Activated CD4-positive, alpha-beta memory T cell treated with anti-CD3 and anti-CD28 coated beads, Interleukin-2, amount 10 ng/mL, durations not matched to agents 7 days and 5 days (primary cell): Measurements from ENCODE around the gene ZNFX1. TPM values are rescaled to one million over a fixed set of nuclear protein-coding genes. Genes with fewer than 3 reads are reported as not detected.

Source experiments
- CTCF ChIA-PET: fragments of 350-600 bp; sonication (Branson Sonifier 250); formaldehyde crosslinking; loops from one replicate; lab custom pipeline; 2021; ENCODE audit warnings: antibody characterized with exemption, inconsistent platforms; lab: Charles Lee
- POLR2A ChIA-PET: fragments of 350-600 bp; sonication (Branson Sonifier 250); formaldehyde crosslinking; loops from one replicate; lab custom pipeline; 2021; ENCODE audit warnings: antibody characterized with exemption; lab: Charles Lee
- DNase-seq: peaks from one replicate; pipeline ENCODE4 v3.0.0-alpha.2; 2020
- H3K27ac Mint-ChIP-seq: one replicate; pipeline ENCODE4 v1.8.0; 2021; ENCODE audit warnings: mild to moderate bottlenecking, mixed read lengths
- H3K27me3 Mint-ChIP-seq: one replicate; pipeline ENCODE4 v1.8.0; 2021; ENCODE audit warnings: mixed read lengths
- H3K36me3 Mint-ChIP-seq: one replicate; pipeline ENCODE4 v1.8.0; 2021; ENCODE audit warnings: low read depth, mixed read lengths
- H3K4me1 Mint-ChIP-seq: one replicate; pipeline ENCODE4 v1.8.0; 2021; ENCODE audit warnings: mixed read lengths
- H3K4me3 Mint-ChIP-seq: one replicate; pipeline ENCODE4 v1.8.0; 2021; ENCODE audit warnings: mild to moderate bottlenecking, mixed read lengths
- H3K9me3 Mint-ChIP-seq: one replicate; pipeline ENCODE4 v1.8.0; 2021; ENCODE audit warnings: mixed read lengths
- total RNA-seq, 2 experiments: library from RNA; stranded (reverse); gene quantifications; one replicate each; pipeline ENCODE4 v1.2.3, GENCODE V29; 2021

ZNFX1 gene
- total RNA-seq, 2 experiments from 2014 or later, result 88.7 to 89.5 TPM

DNA sequence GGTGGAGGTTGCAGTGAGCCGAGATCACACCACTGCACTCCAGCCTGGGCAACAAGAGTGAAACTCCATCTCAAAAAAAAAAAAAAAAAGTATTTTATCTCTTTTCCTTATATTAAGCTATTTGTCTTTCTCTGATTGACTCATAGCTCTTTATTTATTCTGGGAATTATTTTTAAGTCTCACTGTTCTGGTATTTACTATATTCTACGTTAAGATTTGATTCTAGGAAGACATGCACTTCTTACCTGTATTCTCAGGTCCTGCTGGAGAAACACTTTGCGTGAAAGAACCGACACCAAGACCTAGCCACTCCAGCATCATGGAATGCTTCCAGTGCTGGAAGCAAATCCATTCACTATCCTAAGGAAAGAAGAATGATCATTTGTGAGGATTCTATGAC is 17.6 kb downstream of the ZNFX1 start:
- CTCF ChIA-PET, result interaction anchor here (1.2 to 1.6 kb wide), 2 partner anchors 14 to 16 kb away, joined by 4 to 9 read pairs; no protein-coding TSS in a partner anchor
- Mint-ChIP-seq H3K9me3 (no peaks in the 10 kb centered on the region), H3K4me3 (no peak overlapping the region), H3K27ac (peak overlapping the region; percentile 14), H3K36me3 (peaks cover 85% of the 10 kb centered on the region), H3K4me1 (peaks cover 26% of the 10 kb centered on the region), H3K27me3 (no peaks in the 10 kb centered on the region)
- POLR2A ChIA-PET, result interaction anchor here (0.8 to 1.4 kb wide), 5 partner anchors 10 to 23 kb away, joined by 3 read pairs; no protein-coding TSS in a partner anchor
- no peak for DNase-seq

DNA sequence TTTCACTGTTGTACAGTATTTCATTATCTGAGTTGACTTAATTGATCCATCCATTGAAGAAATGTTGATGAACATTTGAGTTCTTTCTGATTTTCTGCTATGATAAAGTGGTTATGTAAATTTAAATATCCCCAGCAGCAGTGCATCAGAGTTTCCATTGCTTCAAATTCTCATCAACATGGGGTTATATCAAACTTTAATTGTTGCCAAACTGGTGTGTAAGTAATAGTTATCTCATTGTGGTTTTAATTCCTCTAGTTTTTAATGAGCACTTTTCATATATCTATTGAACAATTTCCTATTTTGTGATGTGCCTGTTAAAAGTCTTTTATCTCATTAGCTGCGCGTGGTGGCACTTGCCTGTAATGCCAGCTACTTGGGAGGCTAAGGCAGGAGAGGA is 18.1 kb downstream of the ZNFX1 start:
- CTCF ChIA-PET, result interaction anchor here (1.2 to 1.6 kb wide), 2 partner anchors 14 to 16 kb away, joined by 4 to 9 read pairs; no protein-coding TSS in a partner anchor
- H3K9me3 Mint-ChIP-seq, result no peaks in the 10 kb centered on the region
- DNase-seq, result no peak

DNA sequence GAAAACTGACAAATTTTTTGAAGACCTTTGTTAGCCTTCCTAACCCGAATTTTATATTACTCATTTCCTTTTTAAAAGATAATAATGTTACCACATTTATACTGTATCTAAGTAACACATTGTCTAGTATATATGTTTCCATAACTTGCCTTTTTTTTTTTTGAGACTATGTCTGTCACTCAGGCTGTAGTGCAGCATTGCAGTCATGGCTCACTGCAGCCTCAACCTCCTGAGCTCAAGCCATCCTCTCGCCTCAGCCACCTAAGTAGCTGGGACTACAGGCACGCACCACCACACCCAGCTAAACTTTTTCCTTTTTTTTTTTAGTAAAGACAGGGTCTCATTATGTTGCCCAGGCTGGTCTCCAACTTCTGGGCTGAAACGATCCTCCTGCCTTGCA is 18.6 kb downstream of the ZNFX1 start:
- Mint-ChIP-seq H3K4me1 (peaks cover 20% of the 10 kb centered on the region), H3K9me3 (no peaks in the 10 kb centered on the region), H3K36me3 (peaks cover 83% of the 10 kb centered on the region), H3K4me3 (no peak overlapping the region), H3K27ac (no peak overlapping the region), H3K27me3 (no peaks in the 10 kb centered on the region)
- POLR2A ChIA-PET, result interaction anchor here (1.0 to 2.1 kb wide), 3 partner anchors 8 to 13 kb away, joined by 3 to 6 read pairs (median 3); no protein-coding TSS in a partner anchor
- CTCF ChIA-PET, result interaction anchor here (1.6 kb wide), 1 partner anchor 13 kb away, joined by 9 read pairs; no protein-coding TSS in a partner anchor
- DNase-seq, result no peak

More for the DNA sequence above, 18.1 kb downstream of the ZNFX1 start:
- peaks cover 84% of the 10 kb centered on the region for H3K36me3 Mint-ChIP-seq
- POLR2A ChIA-PET, result interaction anchor here (0.8 to 2.1 kb wide), 6 partner anchors 7 to 22 kb away, joined by 3 to 6 read pairs (median 3); no protein-coding TSS in a partner anchor
- H3K27me3 Mint-ChIP-seq, result no peaks in the 10 kb centered on the region
- no peak overlapping the region for H3K27ac Mint-ChIP-seq
- peaks cover 22% of the 10 kb centered on the region for H3K4me1 Mint-ChIP-seq
- H3K4me3 Mint-ChIP-seq, result no peak overlapping the region

DNA sequence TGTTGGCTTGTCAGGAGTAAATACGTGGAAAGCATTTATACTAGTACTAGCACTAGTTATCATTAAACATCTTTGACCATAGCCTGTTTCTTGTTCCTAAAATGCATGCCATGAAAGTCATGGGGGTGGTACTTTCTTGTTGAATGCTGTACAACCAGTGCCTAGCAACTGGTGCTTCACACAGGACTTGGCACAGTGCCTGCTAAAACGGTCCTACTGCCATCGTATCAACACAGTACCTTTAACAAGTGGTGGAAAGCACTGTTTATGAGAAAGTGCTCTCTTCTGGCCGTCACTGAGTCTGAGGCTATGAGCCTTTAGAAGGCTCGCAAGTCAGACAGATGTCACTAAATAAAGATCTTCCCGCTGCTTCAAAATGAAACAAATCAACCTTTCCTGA is 21.6 kb downstream of the ZNFX1 start:
- no peak for DNase-seq
- Mint-ChIP-seq H3K27ac (no peak overlapping the region), H3K4me3 (no peak overlapping the region), H3K4me1 (peaks cover 13% of the 10 kb centered on the region), H3K36me3 (peaks cover 80% of the 10 kb centered on the region), H3K9me3 (no peaks in the 10 kb centered on the region), H3K27me3 (no peaks in the 10 kb centered on the region)
- POLR2A ChIA-PET, result interaction anchor here (1.5 kb wide), 1 partner anchor 10 kb away, joined by 6 read pairs; no protein-coding TSS in a partner anchor
- CTCF ChIA-PET, result no interaction called here

DNA sequence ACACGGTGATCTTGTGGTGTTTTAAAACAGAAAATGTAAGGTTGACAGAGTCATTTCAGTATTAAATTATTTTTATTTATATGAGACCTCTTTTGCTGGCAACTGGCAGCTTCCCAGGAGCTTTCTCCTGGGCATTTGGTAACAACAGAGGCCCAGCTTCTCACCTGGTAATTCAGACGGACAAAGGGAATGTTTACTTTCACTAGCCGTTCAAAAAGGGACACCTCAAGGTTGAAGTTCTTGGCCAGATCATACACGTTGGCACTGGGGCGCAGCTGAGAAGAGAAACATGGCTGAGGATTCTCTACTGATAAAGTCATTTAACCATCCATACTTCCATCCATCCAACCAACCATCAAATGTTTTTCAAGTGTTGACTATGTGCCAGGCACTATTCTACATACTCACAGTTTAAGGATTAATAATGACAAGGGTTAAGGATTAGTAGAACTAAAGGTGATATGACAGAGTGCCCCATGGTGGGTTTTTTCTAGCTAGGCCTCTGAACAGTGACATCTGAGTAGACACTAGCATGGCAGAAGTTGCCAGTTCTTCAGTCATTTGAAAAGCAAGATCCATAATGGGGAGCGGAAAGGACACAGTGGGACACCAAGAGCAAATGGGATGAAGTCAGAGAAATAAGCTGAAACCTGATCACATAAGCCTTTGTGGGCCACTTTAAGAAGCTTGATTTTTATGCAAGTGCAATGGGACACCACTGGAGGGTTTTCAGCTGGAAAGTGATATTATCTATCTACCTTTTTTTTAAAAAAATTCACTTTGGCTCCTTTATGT is 25.1 kb downstream of the ZNFX1 start:
- no peak for DNase-seq
- Mint-ChIP-seq H3K27ac (no peak overlapping the region), H3K36me3 (peaks cover 77% of the 10 kb centered on the region), H3K4me3 (no peak overlapping the region), H3K9me3 (no peaks in the 10 kb centered on the region), H3K27me3 (no peaks in the 10 kb centered on the region), H3K4me1 (no peaks in the 10 kb centered on the region)
- ChIA-PET POLR2A (interaction anchor here (1.0 to 3.1 kb wide), 4 partner anchors 9 to 64 kb away, joined by 3 to 19 read pairs (median 6); no protein-coding TSS in a partner anchor), CTCF (no interaction called here)

DNA sequence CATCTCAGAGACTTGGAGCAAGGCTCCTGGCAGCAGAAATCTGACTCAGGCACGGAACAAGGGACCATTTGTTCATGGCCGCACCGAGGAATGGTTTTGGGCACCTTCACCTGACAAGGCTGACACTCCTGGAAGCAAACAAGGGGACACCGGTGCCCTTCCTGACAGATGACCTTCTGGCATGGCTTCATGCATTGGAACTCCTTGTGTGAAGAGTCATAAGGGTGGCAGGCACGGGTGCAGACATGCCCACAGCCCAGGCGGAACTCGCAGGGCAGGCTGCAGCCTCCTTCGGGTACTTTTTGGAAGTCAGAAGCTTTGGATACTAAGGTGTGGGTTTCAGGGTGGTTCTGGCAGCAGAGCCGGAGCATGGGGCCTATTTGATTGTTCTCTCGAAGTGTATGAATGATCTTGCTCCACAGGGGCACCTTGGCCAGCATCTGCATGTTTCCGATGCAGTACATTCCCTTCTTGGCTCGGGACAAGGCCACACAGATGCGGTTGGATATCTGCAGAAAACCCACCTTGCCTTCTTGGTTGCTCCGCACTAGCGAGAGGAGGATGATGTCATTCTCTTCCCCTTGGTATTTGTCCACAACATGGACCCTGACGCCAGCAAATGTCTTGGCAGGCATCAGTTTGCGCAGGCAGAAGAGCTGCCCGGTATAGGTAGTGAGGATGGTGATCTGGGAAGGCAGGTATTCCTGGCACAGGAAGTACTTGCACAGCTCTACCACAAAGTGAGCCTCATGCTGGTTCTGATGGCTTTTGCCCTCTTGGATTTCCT is 28.8 kb downstream of the ZNFX1 start:
- Mint-ChIP-seq H3K27ac (no peak overlapping the region), H3K9me3 (no peaks in the 10 kb centered on the region), H3K4me3 (no peak overlapping the region), H3K4me1 (peaks cover 2% of the 10 kb centered on the region), H3K36me3 (peaks cover 64% of the 10 kb centered on the region), H3K27me3 (no peaks in the 10 kb centered on the region)
- ChIA-PET CTCF (interaction anchor here (0.7 to 1.1 kb wide), 2 partner anchors 32 to 115 kb away, joined by 3 read pairs; no protein-coding TSS in a partner anchor), POLR2A (interaction anchor here (1.2 to 1.8 kb wide), 2 partner anchors 12 to 14 kb away, joined by 3 to 4 read pairs; no protein-coding TSS in a partner anchor)
- no peak for DNase-seq

DNA sequence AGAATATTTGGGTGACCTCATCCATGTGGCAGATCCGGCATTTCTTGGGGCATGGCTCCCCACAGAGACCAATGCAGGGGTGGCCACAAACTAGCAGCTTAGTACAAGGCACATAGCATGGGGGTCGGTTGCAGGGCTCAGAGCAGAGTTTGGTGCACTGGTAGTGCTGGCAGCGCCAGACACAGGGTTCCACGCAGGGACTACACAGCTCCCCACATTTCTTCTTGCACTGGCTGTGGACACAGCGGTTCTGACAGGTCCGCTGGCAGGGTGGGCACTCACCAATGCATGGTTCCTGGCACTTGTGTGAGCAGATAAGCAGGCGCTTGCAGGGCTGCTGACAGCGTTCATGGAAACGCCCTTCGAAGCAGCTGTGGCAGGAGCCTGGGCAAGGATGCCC is 29.6 kb downstream of the ZNFX1 start:
- Mint-ChIP-seq H3K27me3 (no peaks in the 10 kb centered on the region), H3K27ac (no peak overlapping the region), H3K36me3 (peaks cover 64% of the 10 kb centered on the region), H3K4me3 (no peak overlapping the region), H3K4me1 (peaks cover 2% of the 10 kb centered on the region), H3K9me3 (no peaks in the 10 kb centered on the region)
- CTCF ChIA-PET, result no interaction called here
- POLR2A ChIA-PET, result interaction anchor here (1.3 to 3.0 kb wide), 2 partner anchors 11 to 13 kb away, joined by 3 to 13 read pairs; no protein-coding TSS in a partner anchor
- no peak for DNase-seq

DNA sequence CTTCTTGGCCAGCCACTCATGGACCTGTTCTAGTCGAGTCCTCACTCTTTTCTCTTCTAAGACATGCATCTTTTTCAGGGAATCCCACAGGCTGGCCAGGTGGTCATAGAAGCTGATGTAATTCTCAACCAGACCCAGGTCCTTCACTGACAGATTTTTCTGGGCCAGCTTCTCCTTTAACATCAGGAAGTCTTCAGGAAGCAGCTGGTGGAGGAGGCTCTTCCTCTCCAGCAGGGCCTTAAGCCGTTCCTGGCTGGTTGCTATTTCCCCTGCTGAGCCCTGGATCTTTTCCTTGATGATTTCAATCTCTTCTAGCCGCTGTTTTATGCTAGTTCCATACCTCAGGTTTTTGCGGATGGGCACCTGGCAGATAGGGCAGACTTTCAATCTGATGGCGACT is 30.1 kb downstream of the ZNFX1 start:
- Mint-ChIP-seq H3K36me3 (peaks cover 64% of the 10 kb centered on the region), H3K27me3 (no peaks in the 10 kb centered on the region), H3K27ac (peak overlapping the region; percentile 27), H3K9me3 (no peaks in the 10 kb centered on the region), H3K4me3 (no peak overlapping the region), H3K4me1 (peaks cover 2% of the 10 kb centered on the region)
- DNase-seq, result no peak
- POLR2A ChIA-PET, result interaction anchor here (1.0 to 3.0 kb wide), 3 partner anchors 11 to 31 kb away, joined by 3 to 13 read pairs (median 3); no protein-coding TSS in a partner anchor
- CTCF ChIA-PET, result interaction anchor here (2.0 to 3.1 kb wide), 2 partner anchors 11 to 31 kb away, joined by 12 to 14 read pairs; no protein-coding TSS in a partner anchor

DNA sequence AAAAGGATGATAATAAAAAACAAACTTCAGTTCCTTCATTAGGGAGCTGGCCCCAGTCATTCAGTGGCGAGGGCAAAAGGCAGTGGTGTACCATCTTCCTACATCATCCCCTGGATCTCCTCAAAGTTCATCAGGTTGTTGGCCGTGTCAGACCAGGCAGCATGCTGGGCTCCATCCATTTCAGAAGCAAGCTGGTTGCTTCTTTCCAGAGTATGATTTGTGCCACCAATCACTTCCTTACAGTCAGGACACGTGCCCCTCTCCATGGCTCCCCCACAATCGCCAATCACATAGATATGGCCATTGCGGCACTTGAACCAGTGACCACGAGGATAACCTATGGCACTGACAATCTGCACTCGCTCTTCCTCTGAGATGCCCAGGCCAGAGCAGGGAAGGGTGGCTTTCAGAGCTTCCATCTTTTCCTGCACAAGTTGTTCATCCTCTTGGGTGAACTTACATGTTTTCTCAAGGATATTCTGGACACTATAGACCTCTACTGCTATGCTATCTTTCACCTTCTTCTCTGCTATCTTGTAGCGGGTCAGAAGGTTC is 30.6 kb downstream of the ZNFX1 start:
- peaks cover 63% of the 10 kb centered on the region for H3K36me3 Mint-ChIP-seq
- ChIA-PET POLR2A (interaction anchor here (1.0 to 3.0 kb wide), 4 partner anchors 8 to 32 kb away, joined by 3 to 13 read pairs (median 4); no protein-coding TSS in a partner anchor), CTCF (interaction anchor here (0.6 to 3.1 kb wide), 4 partner anchors 10 to 36 kb away, joined by 4 to 14 read pairs (median 10); no protein-coding TSS in a partner anchor)
- peak overlapping the region; percentile 27 for H3K27ac Mint-ChIP-seq
- no peak for DNase-seq
- H3K27me3 Mint-ChIP-seq, result no peaks in the 10 kb centered on the region
- H3K4me1 Mint-ChIP-seq, result peaks cover 2% of the 10 kb centered on the region
- H3K9me3 Mint-ChIP-seq, result no peaks in the 10 kb centered on the region
- no peak overlapping the region for H3K4me3 Mint-ChIP-seq

DNA sequence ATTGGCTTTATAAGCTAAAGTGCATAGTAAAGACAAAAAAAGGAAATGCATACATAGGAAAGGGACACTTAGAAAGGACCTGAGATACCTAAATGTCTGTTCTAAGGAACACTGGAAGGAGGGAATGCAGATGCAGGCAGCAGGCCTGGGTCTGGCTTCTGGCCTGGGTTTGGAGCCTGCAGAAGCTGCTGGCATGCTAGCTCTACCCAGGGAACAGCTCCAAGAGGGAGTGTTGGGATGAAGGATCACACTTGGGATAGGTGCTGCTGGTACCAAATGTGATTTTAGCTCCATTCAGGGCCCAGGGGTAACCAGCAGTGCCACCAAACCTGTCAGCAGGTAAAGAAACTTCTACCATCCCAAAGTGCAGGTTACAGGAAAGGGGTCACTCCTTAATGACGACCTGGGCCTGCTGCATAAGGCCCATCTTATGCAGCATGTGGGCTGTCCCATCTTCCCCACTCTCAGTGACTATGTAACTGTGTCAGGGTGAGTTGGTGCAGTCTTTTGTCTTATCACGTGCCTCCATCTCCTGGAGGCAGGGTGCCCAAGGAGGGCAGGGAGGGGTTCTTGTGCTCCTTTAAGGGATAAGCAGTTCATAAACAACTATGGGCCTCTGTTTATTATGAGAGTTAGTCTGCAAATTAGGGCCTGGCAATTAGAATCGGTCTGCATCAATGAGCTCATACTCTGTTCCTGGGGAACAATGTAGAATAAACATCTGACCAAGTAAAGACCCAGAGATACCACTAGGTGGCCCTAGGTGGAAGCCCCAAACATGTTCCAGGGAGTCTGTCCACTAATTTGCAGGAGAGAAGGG is 31.7 kb downstream of the ZNFX1 start:
- ChIA-PET CTCF (interaction anchor here (1.0 to 3.1 kb wide), 9 partner anchors 9 to 171 kb away, joined by 3 to 14 read pairs (median 3); no protein-coding TSS in a partner anchor), POLR2A (interaction anchor here (1.0 to 4.3 kb wide), 5 partner anchors 7 to 36 kb away, joined by 3 to 19 read pairs (median 6); no protein-coding TSS in a partner anchor)
- no peaks in the 10 kb centered on the region for H3K9me3 Mint-ChIP-seq
- no peak overlapping the region for H3K4me3 Mint-ChIP-seq
- no peaks in the 10 kb centered on the region for H3K27me3 Mint-ChIP-seq
- no peak for DNase-seq
- H3K27ac Mint-ChIP-seq, result peak overlapping the region; percentile 38
- peaks cover 67% of the 10 kb centered on the region for H3K36me3 Mint-ChIP-seq
- peaks cover 2% of the 10 kb centered on the region for H3K4me1 Mint-ChIP-seq

DNA sequence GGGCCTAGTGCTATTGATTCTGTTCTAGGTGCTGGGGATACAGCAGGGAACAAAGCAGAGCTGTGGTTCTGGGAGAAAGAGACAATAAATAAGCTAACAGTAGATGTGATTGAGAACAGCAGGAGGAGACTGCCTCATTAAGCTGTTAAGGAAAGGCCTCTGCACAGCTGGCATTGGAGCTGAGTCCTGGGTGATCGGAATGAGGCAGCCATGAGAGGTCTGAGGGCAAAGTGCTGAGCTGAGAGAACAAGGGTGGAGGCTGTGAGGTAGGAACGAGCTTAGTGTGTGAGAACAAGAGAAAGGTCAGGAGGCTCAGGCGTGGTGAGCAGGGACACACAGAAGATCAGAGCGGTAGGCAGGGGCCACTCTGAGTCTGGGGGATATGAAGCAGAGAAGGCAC is 40.3 kb downstream of the ZNFX1 start:
- Mint-ChIP-seq H3K27ac (no peak overlapping the region), H3K27me3 (no peaks in the 10 kb centered on the region), H3K9me3 (no peaks in the 10 kb centered on the region), H3K36me3 (peaks cover 72% of the 10 kb centered on the region), H3K4me1 (no peaks in the 10 kb centered on the region), H3K4me3 (no peak overlapping the region)
- ChIA-PET CTCF (interaction anchor here (0.6 to 1.9 kb wide), 6 partner anchors 9 to 105 kb away, joined by 3 to 12 read pairs (median 5); no protein-coding TSS in a partner anchor), POLR2A (interaction anchor here (0.9 to 1.7 kb wide), 4 partner anchors 9 to 23 kb away, joined by 3 to 13 read pairs (median 4); partner anchors contain the start of gene DDX27)
- no peak for DNase-seq
